ENCODE data around the gene DNM3.

DNA sequence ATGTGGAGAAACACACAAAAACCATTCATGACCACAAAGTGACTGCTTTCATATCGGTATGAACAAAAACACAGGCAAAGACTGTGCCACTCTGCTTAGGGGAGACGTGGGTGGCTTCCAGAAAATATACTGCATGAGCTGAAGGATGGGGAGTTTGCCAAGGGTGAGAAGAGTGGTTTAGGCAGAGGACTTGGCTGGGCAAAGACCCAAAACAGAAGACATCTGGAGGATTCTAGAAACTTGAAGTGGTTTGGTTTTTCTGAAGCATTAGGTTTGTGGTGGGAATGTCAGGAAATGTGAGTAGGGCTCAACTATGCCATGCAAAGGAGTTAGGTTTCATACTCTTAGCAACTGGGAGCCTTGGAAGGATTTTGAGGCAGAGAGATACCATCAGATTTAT, 26.6 kb upstream of the DNM3 start:
- TF ChIP-seq, protein P1, sequence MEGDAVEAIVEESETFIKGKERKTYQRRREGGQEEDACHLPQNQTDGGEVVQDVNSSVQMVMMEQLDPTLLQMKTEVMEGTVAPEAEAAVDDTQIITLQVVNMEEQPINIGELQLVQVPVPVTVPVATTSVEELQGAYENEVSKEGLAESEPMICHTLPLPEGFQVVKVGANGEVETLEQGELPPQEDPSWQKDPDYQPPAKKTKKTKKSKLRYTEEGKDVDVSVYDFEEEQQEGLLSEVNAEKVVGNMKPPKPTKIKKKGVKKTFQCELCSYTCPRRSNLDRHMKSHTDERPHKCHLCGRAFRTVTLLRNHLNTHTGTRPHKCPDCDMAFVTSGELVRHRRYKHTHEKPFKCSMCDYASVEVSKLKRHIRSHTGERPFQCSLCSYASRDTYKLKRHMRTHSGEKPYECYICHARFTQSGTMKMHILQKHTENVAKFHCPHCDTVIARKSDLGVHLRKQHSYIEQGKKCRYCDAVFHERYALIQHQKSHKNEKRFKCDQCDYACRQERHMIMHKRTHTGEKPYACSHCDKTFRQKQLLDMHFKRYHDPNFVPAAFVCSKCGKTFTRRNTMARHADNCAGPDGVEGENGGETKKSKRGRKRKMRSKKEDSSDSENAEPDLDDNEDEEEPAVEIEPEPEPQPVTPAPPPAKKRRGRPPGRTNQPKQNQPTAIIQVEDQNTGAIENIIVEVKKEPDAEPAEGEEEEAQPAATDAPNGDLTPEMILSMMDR (IDR thresholded peaks at IDR 0.05 in 2 of 3, conservative IDR thresholded peaks at IDR 0.05 in 1 of 3; ENCODE audit: control insufficient read depth in 2 of 3, extremely low read depth in 1 of 3, insufficient read depth in 1 of 3, low read depth in 3 of 3, low read length in 3 of 3) = no peak
- no peak for TF ChIP-seq RCOR1 (conservative IDR thresholded peaks at IDR 0.05; ENCODE audit: low read depth, low read length)

All from GM12878 (cell line).